Activated CD8-positive, alpha-beta memory T cell treated with anti-CD3 and anti-CD28 coated beads for 36 hours (primary cell): ENCODE results near the gene ADK. TPM values are rescaled to one million over a fixed set of nuclear protein-coding genes. Genes with fewer than 3 reads are reported as not detected.
"Not testable (repeated sequence)": the region's sequence is repeated elsewhere in the genome, so short reads cannot be mapped to it uniquely, and the experiment has no call there.

Source experiments
- CTCF ChIA-PET: fragments of 350-600 bp; sonication (Branson Sonifier 250); formaldehyde crosslinking; loops from one replicate; lab custom pipeline; 2021; ENCODE audit warnings: antibody characterized with exemption; lab: Charles Lee
- POLR2A ChIA-PET: fragments of 350-600 bp; sonication (Branson Sonifier 250); formaldehyde crosslinking; loops from one replicate; lab custom pipeline; 2021; ENCODE audit warnings: antibody characterized with exemption; lab: Charles Lee
- total RNA-seq, 2 experiments: library from RNA; stranded (reverse); gene quantifications; one replicate each; pipeline ENCODE4 v1.2.3, GENCODE V29; 2021

The ADK gene
- total RNA-seq, 2 experiments from 2014 or later, result 62.6 to 64.5 TPM

- ChIA-PET CTCF (no interaction called here), POLR2A (no interaction called here)
Measured at GRCh38 chr10:74485283-74485682, 334.3 kb downstream of the ADK start.

GRCh38 chr10:74486659-74487058 lies 335.6 kb downstream of the ADK start:
- POLR2A ChIA-PET, result no interaction called here
- CTCF ChIA-PET, result no interaction called here

DNA sequence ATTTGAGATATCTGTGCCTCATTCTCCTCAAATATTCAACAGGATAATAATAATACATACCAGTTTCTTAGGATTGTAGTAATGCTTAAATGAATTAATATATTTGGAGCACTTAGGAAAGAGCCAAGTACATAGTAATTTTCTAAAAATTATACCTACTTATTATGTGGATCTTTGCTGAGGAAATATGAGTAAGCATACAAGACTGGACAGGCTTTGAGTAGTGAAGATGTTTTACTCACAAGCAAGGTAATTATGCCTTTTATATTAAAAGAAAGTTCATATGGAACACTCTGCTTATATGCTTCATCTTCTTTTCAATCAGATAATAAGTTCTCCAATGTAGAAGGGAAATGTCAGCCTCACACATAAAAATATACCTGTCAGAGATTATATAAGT lies 337.9 kb downstream of the ADK start:
- ChIA-PET CTCF (no interaction called here), POLR2A (no interaction called here)

DNA sequence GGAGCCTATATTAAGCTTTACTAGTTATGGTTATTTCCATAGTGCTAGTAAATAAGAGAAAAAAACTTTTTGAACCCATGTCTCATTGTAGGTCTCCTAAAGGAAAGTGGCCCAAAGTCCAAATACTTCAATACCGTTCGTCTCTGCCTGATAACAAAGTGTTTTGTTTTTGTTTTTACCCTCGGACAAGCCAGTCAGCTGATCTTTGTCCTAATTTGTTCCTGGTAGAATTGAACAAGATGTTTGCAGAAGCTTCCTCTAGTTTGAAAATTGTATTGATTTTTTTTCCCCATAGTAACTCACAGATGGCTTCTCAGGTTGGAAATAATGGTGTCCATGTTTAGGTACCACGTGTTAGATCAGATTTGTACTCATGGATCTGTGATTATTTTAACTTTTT lies 339.5 kb downstream of the ADK start:
- CTCF ChIA-PET, result interaction anchor here (0.6 kb wide), 1 partner anchor 368 kb away, joined by 3 read pairs; no protein-coding TSS in a partner anchor
- POLR2A ChIA-PET, result no interaction called here

DNA sequence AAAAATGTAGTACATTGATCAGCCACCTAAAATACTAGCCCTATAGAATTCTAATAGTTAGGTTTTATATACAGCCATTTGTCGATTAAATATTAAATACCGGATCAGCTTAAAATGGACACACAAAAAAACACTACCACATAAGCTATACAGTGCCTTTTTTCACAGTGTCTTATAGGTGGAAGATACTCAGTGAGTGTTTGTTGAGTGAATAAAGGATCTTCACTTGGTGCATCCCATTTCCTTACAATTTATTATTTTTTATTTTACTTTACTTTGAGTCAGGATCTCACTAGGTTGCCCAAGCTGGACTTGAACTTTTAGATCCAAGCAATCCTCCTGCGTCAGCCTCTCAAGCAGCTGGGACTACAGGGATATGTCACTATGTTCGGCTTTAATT lies 340.0 kb downstream of the ADK start:
- CTCF ChIA-PET, result interaction anchor here (0.6 kb wide), 1 partner anchor 368 kb away, joined by 3 read pairs; no protein-coding TSS in a partner anchor
- POLR2A ChIA-PET, result no interaction called here

GRCh38 chr10:74496276-74496675 lies 345.3 kb downstream of the ADK start:
- POLR2A ChIA-PET, CTCF ChIA-PET: not testable (repeated sequence)

- POLR2A ChIA-PET, CTCF ChIA-PET: not testable (repeated sequence)
Measured at GRCh38 chr10:74498664-74499063, 347.6 kb downstream of the ADK start.

- POLR2A ChIA-PET, result no interaction called here
- CTCF ChIA-PET, result no interaction called here
Measured at GRCh38 chr10:74500026-74500704, 349.1 kb downstream of the ADK start.

- POLR2A ChIA-PET, result no interaction called here
- CTCF ChIA-PET, result no interaction called here
Measured at GRCh38 chr10:74500816-74501215, 349.8 kb downstream of the ADK start.

GRCh38 chr10:74502963-74503608 lies 352.1 kb downstream of the ADK start:
- ChIA-PET POLR2A (interaction anchor here (0.7 kb wide), 2 partner anchors 86 to 510 kb away, joined by 4 read pairs; no protein-coding TSS in a partner anchor), CTCF (no interaction called here)

DNA sequence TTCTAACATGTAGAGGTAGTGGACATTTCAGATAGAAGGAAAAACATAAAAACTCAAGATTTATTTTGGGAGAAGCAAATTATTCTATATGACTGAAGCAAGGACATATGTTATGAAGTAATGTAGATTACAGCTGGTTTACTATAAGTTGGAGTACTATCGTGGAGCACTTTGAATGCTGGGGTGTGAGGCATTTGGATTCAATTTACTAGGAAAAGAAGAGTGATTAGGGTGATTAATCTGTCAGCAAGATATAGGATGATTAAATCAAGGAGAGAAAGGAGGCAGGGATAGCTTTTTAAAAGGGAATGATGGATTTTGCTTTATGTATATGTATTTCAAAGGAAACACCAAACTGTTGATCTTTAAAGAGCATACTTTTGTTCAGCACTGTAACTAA lies 356.9 kb downstream of the ADK start:
- POLR2A ChIA-PET, result no interaction called here
- CTCF ChIA-PET, result no interaction called here

GRCh38 chr10:74510594-74510993 lies 359.6 kb downstream of the ADK start:
- POLR2A ChIA-PET, result no interaction called here
- CTCF ChIA-PET, result no interaction called here

DNA sequence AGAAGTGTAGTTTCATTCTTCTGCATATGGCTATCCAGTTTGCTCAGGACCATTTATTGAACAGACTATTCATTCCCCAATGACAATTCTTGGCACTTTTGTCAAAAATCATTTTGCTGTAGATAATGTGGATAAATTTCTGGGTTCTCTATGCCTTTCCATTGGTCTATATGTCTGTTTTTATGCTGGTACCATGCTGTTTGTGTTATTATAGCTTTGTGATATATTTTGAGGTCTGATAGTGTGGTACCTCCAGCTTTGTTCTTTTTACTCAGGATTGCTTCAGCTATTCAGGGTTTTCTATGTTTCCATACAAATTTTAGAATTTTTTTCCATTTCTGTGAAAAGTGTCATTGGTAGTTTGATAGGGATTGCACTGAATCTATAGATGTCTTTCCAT lies 360.0 kb downstream of the ADK start:
- ChIA-PET POLR2A (no interaction called here), CTCF (no interaction called here)

- ChIA-PET CTCF (no interaction called here), POLR2A (no interaction called here)
Measured at GRCh38 chr10:74514322-74514721, 363.3 kb downstream of the ADK start.

GRCh38 chr10:74518061-74518460 lies 367.0 kb downstream of the ADK start:
- CTCF ChIA-PET, result no interaction called here

DNA sequence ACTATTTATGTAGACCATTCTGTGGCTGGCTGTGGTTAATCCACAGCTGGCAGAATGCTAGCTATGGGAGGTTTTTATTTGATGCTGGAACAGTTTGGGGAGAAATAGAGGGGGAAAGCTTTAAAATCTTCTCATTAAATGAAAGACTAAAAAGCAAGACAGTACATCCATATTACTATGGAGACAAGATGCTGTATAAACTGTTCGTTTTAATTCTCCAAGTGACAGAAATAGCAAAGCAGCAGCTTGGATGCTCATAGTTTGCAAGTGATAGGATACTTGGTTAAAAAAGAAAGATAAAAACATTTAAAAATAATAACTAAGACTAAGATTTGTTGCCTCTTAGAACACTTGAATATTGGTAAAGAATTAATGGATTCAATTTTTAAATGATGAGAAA lies 370.5 kb downstream of the ADK start:
- ChIA-PET CTCF (no interaction called here), POLR2A (no interaction called here)

More at GRCh38 chr10:74518061-74518460, 367.0 kb downstream of the ADK start:
- POLR2A ChIA-PET, result no interaction called here

DNA sequence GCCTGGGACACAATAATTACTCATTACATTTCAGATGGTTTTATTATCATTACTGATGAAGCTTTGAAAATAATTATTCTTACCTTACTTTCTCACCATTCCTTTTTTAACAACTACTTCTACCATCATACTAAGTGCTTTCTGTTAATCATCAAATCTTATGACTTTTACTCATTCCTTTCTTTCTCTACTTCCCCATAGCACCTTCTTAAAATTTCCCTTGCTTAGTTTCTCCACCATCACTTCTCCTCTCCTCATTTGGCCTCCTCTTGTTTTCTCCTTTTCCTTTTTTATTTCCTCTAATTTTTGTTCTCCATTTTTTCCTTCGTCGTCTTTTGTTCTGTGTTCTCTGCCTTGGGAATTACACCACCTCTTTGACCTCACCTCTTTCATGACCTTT lies 372.2 kb downstream of the ADK start:
- POLR2A ChIA-PET, result no interaction called here
- CTCF ChIA-PET, result no interaction called here

- CTCF ChIA-PET, result no interaction called here
- POLR2A ChIA-PET, result no interaction called here
Measured at GRCh38 chr10:74525885-74526284, 374.9 kb downstream of the ADK start.

DNA sequence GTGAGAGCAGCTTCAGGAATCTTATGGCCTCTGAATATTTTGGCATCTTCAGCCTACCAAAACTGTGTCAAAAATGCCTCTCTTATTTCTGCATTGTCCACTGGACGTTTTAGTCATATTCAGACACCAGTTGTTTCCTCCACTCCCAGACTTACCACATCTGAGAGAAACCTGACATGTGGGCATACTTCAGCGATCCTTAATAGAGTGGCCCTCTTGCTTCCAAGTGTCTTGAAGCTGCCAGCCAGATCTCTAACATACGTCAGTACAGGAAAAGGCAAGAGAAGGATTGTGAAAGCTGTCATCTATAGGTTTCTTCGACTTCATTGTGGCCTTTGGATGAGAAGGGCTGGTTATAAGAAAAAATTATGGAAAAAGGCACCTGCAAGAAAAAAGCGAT lies 376.6 kb downstream of the ADK start:
- POLR2A ChIA-PET, result not testable (repeated sequence)
- CTCF ChIA-PET, result interaction anchor here (0.7 kb wide), 1 partner anchor 64 kb away, joined by 3 read pairs; no protein-coding TSS in a partner anchor

DNA sequence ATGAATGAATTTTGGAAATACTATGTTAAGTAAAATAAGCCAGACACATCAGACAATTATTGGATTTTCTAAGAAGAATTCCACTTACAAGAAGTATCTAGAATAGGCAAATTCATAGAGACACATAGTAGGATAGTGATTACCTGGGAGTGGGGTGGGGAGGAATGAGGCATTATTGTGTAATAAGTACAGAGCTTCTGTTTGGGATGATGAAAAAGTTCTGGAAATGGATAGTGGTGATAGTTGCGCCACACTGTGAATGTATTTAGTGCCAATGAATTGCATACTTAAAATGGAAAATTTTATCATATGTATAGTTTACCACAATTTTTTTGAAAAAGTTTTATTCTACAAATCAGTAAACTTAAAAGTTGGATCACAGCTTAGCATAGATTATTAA lies 378.2 kb downstream of the ADK start:
- ChIA-PET CTCF (no interaction called here), POLR2A (no interaction called here)

DNA sequence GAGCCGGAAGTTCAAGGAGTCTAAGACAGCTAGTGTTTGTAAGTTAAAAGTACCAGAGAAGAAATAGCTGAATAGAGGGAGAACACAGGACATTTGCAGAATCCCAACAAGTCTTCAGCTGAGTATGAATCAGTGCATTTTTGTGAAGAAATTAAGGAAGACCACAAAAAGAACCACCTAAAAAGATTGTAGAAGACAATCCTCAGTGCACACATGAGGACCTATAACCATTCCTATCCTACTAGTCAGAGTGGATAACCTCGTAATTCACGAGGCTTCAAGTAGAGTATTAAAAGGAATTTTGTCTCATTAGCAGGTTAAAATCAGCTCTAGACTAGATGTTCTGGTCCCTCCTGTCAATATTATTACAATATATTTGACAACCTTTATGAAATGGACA lies 380.0 kb downstream of the ADK start:
- POLR2A ChIA-PET, result no interaction called here
- CTCF ChIA-PET, result no interaction called here
